GM23248 (cell line): ENCODE results near the gene RPS26. TPM values are rescaled to one million over a fixed set of nuclear protein-coding genes. Genes with fewer than 3 reads are reported as not detected.
A peak's percentile ranks its signal among the peaks of the same experiment; 100 is the strongest.

Experiments
- DNase-seq: peaks from one replicate; pipeline ENCODE4 v3.0.0-alpha.2; 2015
- H2AFZ ChIP-seq: fragments of 200-600 bp; sonication (generic); 2 replicates; pipeline ENCODE4 v1.6.1; 2016; ENCODE audit warnings: antibody characterized with exemption
- H3F3A ChIP-seq: fragments of 200-600 bp; sonication (generic); 2 replicates; pipeline ENCODE4 v1.6.1; 2016; ENCODE audit warnings: mild to moderate bottlenecking, antibody characterized with exemption, mixed run types; ENCODE audit not compliant: insufficient read depth
- H3K27ac ChIP-seq: fragments of 200-600 bp; sonication (generic); 2 replicates; pipeline ENCODE4 v1.5.1; 2016; ENCODE audit warnings: mild to moderate bottlenecking
- H3K27me3 ChIP-seq: fragments of 200-600 bp; sonication (generic); replicated peaks from 2 replicates; pipeline ENCODE4 v1.6.1; 2016; ENCODE audit warnings: mild to moderate bottlenecking; ENCODE audit not compliant: insufficient read depth
- H3K36me3 ChIP-seq: fragments of 200-600 bp; sonication (generic); 2 replicates; pipeline ENCODE4 v1.6.1; 2016; ENCODE audit warnings: low read depth, mild to moderate bottlenecking
- H3K4me1 ChIP-seq: fragments of 200-600 bp; sonication (generic); 2 replicates; pipeline ENCODE4 v1.6.1; 2016; ENCODE audit warnings: mild to moderate bottlenecking; ENCODE audit not compliant: insufficient read depth
- H3K4me2 ChIP-seq: fragments of 200-600 bp; sonication (generic); one replicate; pipeline ENCODE4 v1.6.1; 2016; ENCODE audit warnings: mild to moderate bottlenecking; ENCODE audit not compliant: unreplicated experiment
- H3K4me3 ChIP-seq: fragments of 200-600 bp; sonication (generic); 2 replicates; pipeline ENCODE4 v1.5.1; 2016; ENCODE audit warnings: mild to moderate bottlenecking
- H3K79me2 ChIP-seq: fragments of 200-600 bp; sonication (generic); 2 replicates; pipeline ENCODE4 v1.6.1; 2016; ENCODE audit warnings: mild to moderate bottlenecking; ENCODE audit not compliant: insufficient read depth
- H3K9ac ChIP-seq: fragments of 200-600 bp; sonication (generic); 2 replicates; pipeline ENCODE4 v1.6.1; 2016; ENCODE audit warnings: mild to moderate bottlenecking
- H3K9me2 ChIP-seq: fragments of 200-600 bp; sonication (generic); 2 replicates; pipeline ENCODE4 v1.6.1; 2016; ENCODE audit warnings: mixed run types, mild to moderate bottlenecking, moderate library complexity; ENCODE audit not compliant: insufficient read depth
- H3K9me3 ChIP-seq: fragments of 200-600 bp; sonication (generic); one replicate; pipeline ENCODE4 v1.6.1; 2017; ENCODE audit warnings: low read depth
- H4K20me1 ChIP-seq: fragments of 200-600 bp; sonication (generic); 2 replicates; pipeline ENCODE4 v1.6.0; 2016; ENCODE audit not compliant: insufficient read depth
- EZH2 ChIP-seq: fragments of 200-600 bp; sonication (generic); IDR thresholded peaks from 2 replicates; pipeline ENCODE4 v1.6.1; 2018; ENCODE audit warnings: antibody characterized with exemption, mild to moderate bottlenecking; ENCODE audit not compliant: insufficient read depth, poor library complexity, severe bottlenecking
- EZH2phosphoT487 ChIP-seq: fragments of 200-600 bp; sonication (generic); IDR thresholded peaks from 2 replicates; pipeline ENCODE4 v1.6.1; 2018; ENCODE audit warnings: antibody characterized with exemption, moderate library complexity, mild to moderate bottlenecking, low read depth; ENCODE audit not compliant: insufficient read depth
- WGBS, 2 experiments: methylation state at CpG; one replicate each; pipeline ENCODE4 v1.1.6; 2015 to 2017; ENCODE audit warnings: low lambda C conversion rate in 2 of 2, low coverage in 1 of 2; ENCODE audit errors: missing lambda C conversion rate in 2 of 2; 5-methylcytosine and 5-hydroxymethylcytosine counted together
- in situ Hi-C: fragments of 300-500 bp; cut with MboI; formaldehyde crosslinking; loops from 2 replicates; pipeline ENCODE4 v1.15.0; 2020
- polyA plus RNA-seq: library from polyadenylated mRNA; unstranded; fragments of >200 nt; fragmentation: Nextera tagmentation; extraction: Ambion mirVana; gene quantifications from 2 replicates; pipeline ENCODE4 v1.2.1, GENCODE V29; 2016
- total RNA-seq: library from RNA; depleted of rRNA; stranded (reverse); fragments of >200 nt; shearing (Covaris generic); gene quantifications from 2 replicates; pipeline ENCODE4 v1.2.3, GENCODE V29; 2014; rRNA removed

Gene RPS26
- total and polyA plus RNA-seq, 2 experiments from 2014 or later = 271 to 1,155 TPM

- Histone ChIP-seq H3F3A (no peaks in the 10 kb centered on the region), H4K20me1 (no peaks in the 10 kb centered on the region), H3K79me2 (no peaks in the 10 kb centered on the region), H3K36me3 (no peaks in the 10 kb centered on the region), H3K9me2 (no peaks in the 10 kb centered on the region), H3K27me3 (no peaks in the 10 kb centered on the region; the same call in 1 of the 2 replicates), H3K4me2 (no peak overlapping the region), H2AFZ (no peak overlapping the region), H3K4me1 (no peaks in the 10 kb centered on the region), H3K27ac (no peak overlapping the region), H3K9ac (no peak overlapping the region), H3K4me3 (no peak overlapping the region), H3K9me3 (no peaks in the 10 kb centered on the region)
- no peak for TF ChIP-seq EZH2
- TF ChIP-seq EZH2phosphoT487 = no peak
- WGBS, 2 experiments = 69 to 90% methylated on average over 3 of the region's 3 CpGs
- DNase-seq = no peak
- in situ Hi-C loops = no loop called here
These were observed 44.4 kb downstream of the RPS26 start for GRCh38 chr12:56086096-56086495.

GRCh38 chr12:56086608-56087007 lies 44.9 kb downstream of the RPS26 start:
- no peak overlapping the region for H3K9ac ChIP-seq
- no peaks in the 10 kb centered on the region for H3K4me1 ChIP-seq
- no peaks in the 10 kb centered on the region for H3K9me2 ChIP-seq
- H2AFZ ChIP-seq = no peak overlapping the region
- no peaks in the 10 kb centered on the region for H3F3A ChIP-seq
- no peak for TF ChIP-seq EZH2phosphoT487
- H3K27me3 ChIP-seq = no peaks in the 10 kb centered on the region
- no peaks in the 10 kb centered on the region for H3K9me3 ChIP-seq
- no peaks in the 10 kb centered on the region for H3K79me2 ChIP-seq
- no peak overlapping the region for H3K4me2 ChIP-seq
- WGBS, 2 experiments = 78 to 83% methylated on average over 6 of the region's 6 CpGs
- H3K36me3 ChIP-seq = no peaks in the 10 kb centered on the region
- in situ Hi-C loops = no loop called here
- DNase-seq = no peak
- H3K27ac ChIP-seq = no peak overlapping the region
- H3K4me3 ChIP-seq = no peak overlapping the region
- no peaks in the 10 kb centered on the region for H4K20me1 ChIP-seq

- no peaks in the 10 kb centered on the region for H3K36me3 ChIP-seq
- 64 to 72% methylated on average over 6 of the region's 6 CpGs for WGBS, 2 experiments
- no peaks in the 10 kb centered on the region for H4K20me1 ChIP-seq
- no peak overlapping the region for H3K9ac ChIP-seq
- no peak for TF ChIP-seq EZH2phosphoT487
- no peak for TF ChIP-seq EZH2
- H3K9me2 ChIP-seq = no peaks in the 10 kb centered on the region
- no peaks in the 10 kb centered on the region for H3K79me2 ChIP-seq
- in situ Hi-C loops = no loop called here
- DNase-seq = peak; percentile 27
- H3K4me1 ChIP-seq = no peaks in the 10 kb centered on the region
- no peak overlapping the region for H2AFZ ChIP-seq
- H3K27me3 ChIP-seq = no peaks in the 10 kb centered on the region
- no peak overlapping the region for H3K4me3 ChIP-seq
- H3K4me2 ChIP-seq = no peak overlapping the region
- no peaks in the 10 kb centered on the region for H3K9me3 ChIP-seq
- no peaks in the 10 kb centered on the region for H3F3A ChIP-seq
- H3K27ac ChIP-seq = no peak overlapping the region
These were observed 45.5 kb downstream of the RPS26 start for GRCh38 chr12:56087220-56087619.

Other genes with a start within 250 kb of the RPS26 start
- gene SARNP, start 224.2 kb upstream of the RPS26 start, total RNA-seq = 53.6 and 65.1 TPM in 2 replicates
- gene SARNP, start 224.2 kb upstream of the RPS26 start, polyA plus RNA-seq = 131 and 139 TPM in 2 replicates
- gene ORMDL2, start 223.9 kb upstream of the RPS26 start, total RNA-seq = 21.1 and 21.7 TPM in 2 replicates
- 86.6 and 87.7 TPM in 2 replicates for gene ORMDL2, start 223.9 kb upstream of the RPS26 start, polyA plus RNA-seq
- 38.7 and 43.8 TPM in 2 replicates for gene DNAJC14, start 212.3 kb upstream of the RPS26 start, total RNA-seq
- 23.7 and 24.5 TPM in 2 replicates for gene DNAJC14, start 212.3 kb upstream of the RPS26 start, polyA plus RNA-seq
- 17.6 and 26.3 TPM in 2 replicates for gene MMP19, start 199.0 kb upstream of the RPS26 start, total RNA-seq
- 13.8 and 15.7 TPM in 2 replicates for gene MMP19, start 199.0 kb upstream of the RPS26 start, polyA plus RNA-seq
- 20.1 and 25.9 TPM in 2 replicates for gene PYM1, start 114.0 kb upstream of the RPS26 start, total RNA-seq
- gene PYM1, start 114.0 kb upstream of the RPS26 start, polyA plus RNA-seq = 33.5 and 34.4 TPM in 2 replicates
- 66.6 and 67.7 TPM in 2 replicates for gene DGKA, start 110.8 kb upstream of the RPS26 start, total RNA-seq
- 109 and 116 TPM in 2 replicates for gene DGKA, start 110.8 kb upstream of the RPS26 start, polyA plus RNA-seq
- 0.13 and 2.3 TPM in 2 replicates for gene PMEL, start 75.9 kb upstream of the RPS26 start, total RNA-seq
- gene PMEL, start 75.9 kb upstream of the RPS26 start, polyA plus RNA-seq = 0.38 and 0.76 TPM in 2 replicates
- gene CDK2, start 75.1 kb upstream of the RPS26 start, total RNA-seq = 20.8 and 34.9 TPM in 2 replicates
- 16.2 and 16.6 TPM in 2 replicates for gene CDK2, start 75.1 kb upstream of the RPS26 start, polyA plus RNA-seq
- 47.0 and 58.6 TPM in 2 replicates for gene RAB5B, start 67.8 kb upstream of the RPS26 start, total RNA-seq
- 65.8 and 66.6 TPM in 2 replicates for gene RAB5B, start 67.8 kb upstream of the RPS26 start, polyA plus RNA-seq
- 10.2 and 19.1 TPM in 2 replicates for gene SUOX, start 44.6 kb upstream of the RPS26 start, total RNA-seq
- 9.5 and 10.0 TPM in 2 replicates for gene SUOX, start 44.6 kb upstream of the RPS26 start, polyA plus RNA-seq
- gene IKZF4, start 20.9 kb upstream of the RPS26 start, total RNA-seq = 1.4 and 1.5 TPM in 2 replicates
- 0.99 and 1.1 TPM in 2 replicates for gene IKZF4, start 20.9 kb upstream of the RPS26 start, polyA plus RNA-seq
- gene ERBB3, start 38.2 kb downstream of the RPS26 start, total RNA-seq = 3.3 and 3.5 TPM in 2 replicates
- gene ERBB3, start 38.2 kb downstream of the RPS26 start, polyA plus RNA-seq = 1.9 and 2.1 TPM in 2 replicates
- gene PA2G4, start 62.6 kb downstream of the RPS26 start, total RNA-seq = 115 and 120 TPM in 2 replicates
- gene PA2G4, start 62.6 kb downstream of the RPS26 start, polyA plus RNA-seq = 152 and 157 TPM in 2 replicates
- gene RPL41, start 74.7 kb downstream of the RPS26 start, total RNA-seq = 1,463 and 1,892 TPM in 2 replicates
- gene RPL41, start 74.7 kb downstream of the RPS26 start, polyA plus RNA-seq = 2,480 and 2,545 TPM in 2 replicates
- 1.9 and 2.7 TPM in 2 replicates for gene ZC3H10, start 76.3 kb downstream of the RPS26 start, total RNA-seq
- 3.0 and 3.3 TPM in 2 replicates for gene ZC3H10, start 76.3 kb downstream of the RPS26 start, polyA plus RNA-seq
- gene ESYT1, start 86.3 kb downstream of the RPS26 start, total RNA-seq = 164 and 216 TPM in 2 replicates
- 108 and 115 TPM in 2 replicates for gene ESYT1, start 86.3 kb downstream of the RPS26 start, polyA plus RNA-seq
- gene MYL6B, start 110.7 kb downstream of the RPS26 start, total RNA-seq = 23.5 and 53.2 TPM in 2 replicates
- 67.8 and 72.8 TPM in 2 replicates for gene MYL6B, start 110.7 kb downstream of the RPS26 start, polyA plus RNA-seq
- 2,633 and 2,662 TPM in 2 replicates for gene MYL6, start 116.4 kb downstream of the RPS26 start, total RNA-seq
- gene MYL6, start 116.4 kb downstream of the RPS26 start, polyA plus RNA-seq = 3,948 and 3,969 TPM in 2 replicates
- 23.4 and 34.0 TPM in 2 replicates for gene SMARCC2, start 147.6 kb downstream of the RPS26 start, total RNA-seq
- 64.3 and 66.9 TPM in 2 replicates for gene SMARCC2, start 147.6 kb downstream of the RPS26 start, polyA plus RNA-seq
- gene RNF41, start 180.0 kb downstream of the RPS26 start, total RNA-seq = 120 and 125 TPM in 2 replicates
- 37.6 and 39.4 TPM in 2 replicates for gene RNF41, start 180.0 kb downstream of the RPS26 start, polyA plus RNA-seq
- gene NABP2, start 182.4 kb downstream of the RPS26 start, total RNA-seq = 29.9 and 42.1 TPM in 2 replicates
- 40.1 and 40.4 TPM in 2 replicates for gene NABP2, start 182.4 kb downstream of the RPS26 start, polyA plus RNA-seq
- gene SLC39A5, start 188.1 kb downstream of the RPS26 start, total RNA-seq = not detected in 2 replicates
- gene SLC39A5, start 188.1 kb downstream of the RPS26 start, polyA plus RNA-seq = not detected in 2 replicates
- 24.5 and 26.9 TPM in 2 replicates for gene ANKRD52, start 216.5 kb downstream of the RPS26 start, total RNA-seq
- gene ANKRD52, start 216.5 kb downstream of the RPS26 start, polyA plus RNA-seq = 61.5 and 61.7 TPM in 2 replicates
- 8.2 and 10.3 TPM in 2 replicates for gene COQ10A, start 225.0 kb downstream of the RPS26 start, total RNA-seq
- 9.6 and 9.8 TPM in 2 replicates for gene COQ10A, start 225.0 kb downstream of the RPS26 start, polyA plus RNA-seq